Esophagus (tissue), 2 donors: ENCODE results near the gene IZUMO2. TPM values are rescaled to one million over a fixed set of nuclear protein-coding genes. Genes with fewer than 3 reads are reported as not detected.

Source experiments
- H3K27ac ChIP-seq, 2 donors: one replicate each; pipeline ENCODE4 v1.5.1; 2013; ENCODE audit warnings: low read depth in 2 of 2, mild to moderate bottlenecking in 2 of 2, inconsistent platforms in 1 of 2, low read length in 1 of 2, moderate library complexity in 1 of 2
- H3K27me3 ChIP-seq, 2 donors: one replicate each; pipeline ENCODE4 v1.6.1; 2013; ENCODE audit warnings: low read length in 2 of 2, control low read depth in 1 of 2, mild to moderate bottlenecking in 1 of 2; ENCODE audit not compliant: insufficient read depth in 2 of 2, control insufficient read depth in 1 of 2
- H3K36me3 ChIP-seq, 2 donors: one replicate each; pipeline ENCODE4 v1.6.1; 2013; ENCODE audit warnings: low read length in 1 of 2; ENCODE audit not compliant: control insufficient read depth in 2 of 2, insufficient read depth in 2 of 2
- H3K4me1 ChIP-seq, 2 donors: one replicate each; pipeline ENCODE4 v1.6.1; 2013; ENCODE audit warnings: low read length in 1 of 2; ENCODE audit not compliant: control insufficient read depth in 2 of 2, insufficient read depth in 2 of 2
- H3K4me3 ChIP-seq, 2 donors: one replicate each; pipeline ENCODE4 v1.5.1; 2013; ENCODE audit warnings: low read length in 2 of 2, mild to moderate bottlenecking in 2 of 2, low read depth in 1 of 2, moderate library complexity in 1 of 2
- H3K9me3 ChIP-seq, 2 donors: one replicate each; pipeline ENCODE4 v1.6.1; 2013; ENCODE audit warnings: mild to moderate bottlenecking in 2 of 2, low read depth in 1 of 2, low read length in 1 of 2, moderate library complexity in 1 of 2; ENCODE audit not compliant: control insufficient read depth in 2 of 2, insufficient read depth in 1 of 2
- WGBS, 2 donors: extraction: QIAGEN DNeasy Blood & Tissue Kit; methylation state at CpG; one replicate each; pipeline ENCODE4 v1.1.7; 2013; 5-methylcytosine and 5-hydroxymethylcytosine counted together
- polyA plus RNA-seq, 2 donors: library from polyadenylated mRNA; stranded (reverse); fragments of 200-250 nt; gene quantifications; one replicate each; pipeline ENCODE4 v1.2.3, GENCODE V29; 2013
- donor health status: healthy with polysubstance abuse.
- donor health status: Bipolar disorder and iron deficiency.

The IZUMO2 gene
- polyA plus RNA-seq, 2 donors: not detected

DNA sequence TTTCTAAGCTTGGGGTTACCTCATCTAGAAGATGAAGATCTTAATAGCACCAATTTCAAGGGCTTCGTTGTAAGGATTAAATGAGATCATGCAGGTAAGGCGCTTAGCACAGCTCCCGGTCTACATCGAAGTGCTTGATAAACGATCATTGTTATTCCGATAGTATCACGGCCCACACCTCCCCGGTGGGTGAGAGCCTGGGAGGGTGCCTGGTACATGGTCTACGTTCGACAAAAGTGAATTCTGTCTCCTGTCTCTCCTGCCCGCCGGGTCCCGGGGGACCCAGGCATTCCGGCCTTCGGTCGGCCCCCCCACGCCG lies 39.8 kb upstream of the IZUMO2 start:
- Histone ChIP-seq H3K27ac (no peak overlapping the region), H3K9me3 (no peaks in the 10 kb centered on the region), H3K4me1 (peaks cover 2 to 4% of the 10 kb centered on the region in 2 donors), H3K36me3 (no peaks in the 10 kb centered on the region), H3K27me3 (peaks cover 0 to 10% of the 10 kb centered on the region in 2 donors), H3K4me3 (peak overlapping the region in 1 of 2 donors; percentile 20)
- 11 to 18% methylated on average over 18 of the region's 18 CpGs for WGBS, 2 donors

- Histone ChIP-seq H3K4me1 (peaks cover 2 to 4% of the 10 kb centered on the region in 2 donors), H3K4me3 (no peak overlapping the region), H3K36me3 (no peaks in the 10 kb centered on the region), H3K9me3 (no peaks in the 10 kb centered on the region), H3K27ac (no peak overlapping the region), H3K27me3 (peaks cover 0 to 10% of the 10 kb centered on the region in 2 donors)
- 81 to 88% methylated on average over 3 of the region's 3 CpGs for whole genome bisulfite sequencing, 2 donors
These were observed 39.3 kb upstream of the IZUMO2 start for GRCh38 chr19:50202386-50202785.

DNA sequence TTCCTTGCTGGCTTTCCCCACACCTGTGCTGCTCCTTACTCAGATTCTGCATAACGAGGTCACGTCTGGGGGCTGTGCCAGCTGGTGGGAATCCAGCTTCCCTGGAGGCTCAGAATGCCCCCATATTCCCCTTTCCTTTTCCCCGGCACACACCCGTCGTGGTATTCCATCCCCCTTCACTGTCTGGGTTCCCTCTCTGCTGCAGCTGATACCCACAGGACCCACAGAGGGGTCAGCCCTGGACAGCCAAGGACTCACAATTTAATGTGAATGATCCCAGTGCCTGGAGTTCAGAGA lies 36.1 kb upstream of the IZUMO2 start:
- 3 to 10% methylated on average over 5 of the region's 5 CpGs for WGBS, 2 donors

DNA sequence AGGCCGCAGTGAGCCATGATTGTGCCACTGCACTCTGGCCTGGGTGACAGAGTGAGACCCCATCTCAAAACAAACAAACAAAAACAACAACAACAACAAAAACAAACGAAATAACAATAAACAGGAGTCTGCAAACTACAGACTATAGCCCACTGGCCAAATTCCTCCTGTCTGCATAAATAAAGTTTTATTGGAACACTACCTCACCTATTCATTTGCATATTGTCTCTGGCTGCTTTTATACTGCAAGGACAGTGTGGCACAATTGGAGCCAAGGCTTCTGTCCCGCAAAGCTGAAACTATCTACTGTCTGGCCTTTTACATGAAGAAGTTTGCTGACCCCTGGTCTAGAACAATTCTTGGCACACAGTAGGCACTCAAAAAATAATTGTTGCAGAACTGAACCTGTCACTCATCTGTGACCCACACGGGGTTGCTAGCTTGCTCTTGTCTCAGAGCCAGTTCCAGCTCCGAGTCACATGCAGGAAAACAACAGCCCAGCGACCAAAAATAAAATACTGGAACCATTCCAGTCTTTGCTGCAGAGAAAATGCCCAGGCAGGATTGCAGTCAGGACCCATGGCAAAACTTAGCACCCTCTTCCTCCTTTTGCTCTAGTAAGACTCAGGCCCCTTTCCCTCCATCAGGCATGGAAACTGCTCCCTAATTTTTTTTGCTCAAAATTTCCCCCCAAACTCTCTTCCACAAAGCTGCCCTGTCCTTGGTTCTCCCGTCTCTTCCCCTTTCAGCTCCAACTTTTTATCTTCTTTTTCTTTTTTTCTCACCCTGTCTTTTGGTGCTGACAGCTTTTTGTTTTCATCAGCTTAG lies 35.6 kb upstream of the IZUMO2 start:
- H3K27ac ChIP-seq: no peak overlapping the region
- H3K4me1 ChIP-seq: peaks cover 0 to 2% of the 10 kb centered on the region in 2 donors
- no peaks in the 10 kb centered on the region for H3K9me3 ChIP-seq
- peaks cover 0 to 7% of the 10 kb centered on the region in 2 donors for H3K27me3 ChIP-seq
- no peak overlapping the region for H3K4me3 ChIP-seq
- 32 to 34% methylated on average over 7 of the region's 7 CpGs for WGBS, 2 donors
- no peaks in the 10 kb centered on the region for H3K36me3 ChIP-seq

More for the DNA sequence above, 36.1 kb upstream of the IZUMO2 start:
- Histone ChIP-seq H3K27ac (no peak overlapping the region), H3K4me3 (no peak overlapping the region), H3K36me3 (no peaks in the 10 kb centered on the region), H3K9me3 (no peaks in the 10 kb centered on the region), H3K27me3 (peaks cover 0 to 10% of the 10 kb centered on the region in 2 donors), H3K4me1 (peaks cover 0 to 4% of the 10 kb centered on the region in 2 donors)

DNA sequence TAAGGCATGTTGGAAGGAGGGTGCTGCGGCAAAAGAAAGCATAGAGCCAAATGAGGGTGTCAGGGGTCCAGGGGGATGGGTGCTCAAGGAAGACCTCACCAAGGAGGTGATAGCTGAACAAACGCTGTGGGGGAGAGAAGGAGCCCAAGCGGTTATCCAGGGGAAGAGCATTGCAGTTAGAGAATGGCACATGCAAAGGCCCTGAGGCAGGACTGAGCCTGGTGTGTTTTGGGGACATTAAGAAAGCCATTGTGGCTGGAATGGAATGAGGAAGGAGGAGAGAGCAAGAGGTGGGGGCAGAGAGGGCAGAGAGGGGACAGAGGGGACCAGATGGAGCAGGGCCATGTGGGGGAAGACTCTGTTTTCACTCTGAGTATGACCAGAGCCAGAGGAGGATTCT lies 34.3 kb upstream of the IZUMO2 start:
- no peaks in the 10 kb centered on the region for H3K27me3 ChIP-seq
- 68 to 76% methylated on average over 3 of the region's 3 CpGs for WGBS, 2 donors
- peaks cover 0 to 4% of the 10 kb centered on the region in 2 donors for H3K9me3 ChIP-seq
- no peaks in the 10 kb centered on the region for H3K4me1 ChIP-seq
- no peaks in the 10 kb centered on the region for H3K36me3 ChIP-seq
- H3K27ac ChIP-seq: no peak overlapping the region
- no peak overlapping the region for H3K4me3 ChIP-seq

DNA sequence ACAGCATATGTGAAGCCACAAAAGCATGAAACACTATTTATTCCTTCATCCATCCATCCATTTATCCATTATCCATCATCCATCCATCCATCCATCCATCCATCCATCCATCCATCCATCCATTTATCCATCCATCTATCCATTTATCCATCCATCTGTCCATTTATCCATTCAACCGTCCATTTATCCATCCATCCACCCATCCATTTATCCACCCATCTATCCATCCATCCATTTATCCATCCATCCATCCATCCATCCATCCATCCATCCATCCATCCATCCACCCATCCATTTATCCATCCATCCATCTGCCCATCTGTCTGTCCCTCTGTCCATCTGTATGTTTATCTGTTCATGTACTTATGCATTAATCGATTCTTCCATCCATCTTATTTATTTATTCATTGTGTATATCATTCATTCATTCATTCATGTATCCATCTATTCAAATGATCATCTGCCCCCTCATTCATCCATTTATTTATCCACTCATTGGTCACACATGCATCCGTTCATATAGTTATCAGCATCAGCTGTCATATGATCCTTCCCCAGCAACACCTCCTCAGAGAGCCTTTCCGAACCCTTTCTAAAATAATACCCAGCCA lies 33.3 kb upstream of the IZUMO2 start:
- Histone ChIP-seq H3K9me3 (peaks cover 0 to 4% of the 10 kb centered on the region in 2 donors), H3K4me1 (no peaks in the 10 kb centered on the region), H3K4me3 (no peak overlapping the region), H3K27me3 (no peaks in the 10 kb centered on the region), H3K36me3 (no peaks in the 10 kb centered on the region), H3K27ac (no peak overlapping the region)
- WGBS, 2 donors: 71 to 88% methylated on average over 4 of the region's 4 CpGs

DNA sequence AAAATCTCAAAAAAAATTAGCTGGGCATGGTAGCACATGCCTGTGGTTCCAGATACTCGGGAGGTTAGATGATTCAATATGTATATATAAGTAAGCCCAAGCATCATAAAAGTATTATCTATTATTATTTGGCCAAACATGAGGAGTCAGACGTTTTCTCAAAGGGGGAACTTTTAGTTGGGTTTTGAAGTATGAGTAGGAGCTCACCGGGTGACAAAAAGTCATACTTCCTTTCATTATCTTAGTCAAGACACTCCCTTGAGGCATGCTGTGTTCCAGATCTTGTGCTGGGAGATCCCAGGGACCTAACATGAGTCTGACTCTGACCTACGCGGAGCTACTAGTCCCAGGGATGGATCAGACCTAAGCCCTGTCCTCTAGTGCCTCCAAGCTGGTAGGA lies 32.1 kb upstream of the IZUMO2 start:
- Histone ChIP-seq H3K4me1 (no peaks in the 10 kb centered on the region), H3K36me3 (no peaks in the 10 kb centered on the region), H3K9me3 (peaks cover 0 to 4% of the 10 kb centered on the region in 2 donors), H3K27me3 (no peaks in the 10 kb centered on the region), H3K27ac (no peak overlapping the region), H3K4me3 (no peak overlapping the region)
- WGBS, 2 donors: 62 to 70% methylated on average over 5 of the region's 5 CpGs

DNA sequence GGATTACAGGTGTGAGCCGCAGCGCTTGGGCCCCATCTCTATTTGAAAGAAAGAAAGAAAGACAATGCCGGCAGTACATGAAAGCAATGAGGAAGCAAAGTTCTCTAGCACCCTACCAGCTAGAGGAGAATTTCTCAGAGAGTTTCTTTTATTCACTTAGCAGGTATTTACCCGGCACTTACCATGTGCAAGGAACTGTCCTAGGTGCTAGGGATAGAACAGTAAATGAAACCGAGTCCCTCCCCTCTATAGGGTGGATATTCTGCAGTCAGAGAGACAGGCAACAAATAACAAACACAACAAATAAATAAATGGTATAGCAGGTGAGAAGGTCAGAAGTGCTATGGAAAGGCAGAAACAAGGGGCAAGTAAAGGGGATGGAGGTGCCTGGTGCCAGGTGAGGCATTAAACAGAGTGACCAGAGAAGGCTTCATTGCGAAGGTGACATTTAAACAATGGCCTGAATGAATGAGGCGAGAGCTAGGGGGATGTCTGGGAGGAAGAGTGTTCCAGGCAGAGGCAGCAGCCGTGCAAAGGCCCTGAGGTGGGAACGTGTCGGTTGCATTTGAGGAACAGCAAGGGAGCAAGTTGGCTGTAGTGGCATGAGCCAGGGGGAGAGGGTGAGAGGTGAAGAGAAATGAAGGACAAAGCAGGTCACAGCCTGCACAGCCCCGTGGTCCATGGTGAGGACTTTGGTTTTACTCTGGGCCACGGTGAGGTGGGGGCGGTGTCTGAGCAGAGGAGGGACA lies 29.6 kb upstream of the IZUMO2 start:
- no peaks in the 10 kb centered on the region for H3K27me3 ChIP-seq
- H3K4me3 ChIP-seq: no peak overlapping the region
- H3K9me3 ChIP-seq: peaks cover 3 to 6% of the 10 kb centered on the region in 2 donors
- no peaks in the 10 kb centered on the region for H3K36me3 ChIP-seq
- H3K4me1 ChIP-seq: peaks cover 0 to 2% of the 10 kb centered on the region in 2 donors
- no peak overlapping the region for H3K27ac ChIP-seq
- 67 to 68% methylated on average over 13 of the region's 13 CpGs for WGBS, 2 donors

DNA sequence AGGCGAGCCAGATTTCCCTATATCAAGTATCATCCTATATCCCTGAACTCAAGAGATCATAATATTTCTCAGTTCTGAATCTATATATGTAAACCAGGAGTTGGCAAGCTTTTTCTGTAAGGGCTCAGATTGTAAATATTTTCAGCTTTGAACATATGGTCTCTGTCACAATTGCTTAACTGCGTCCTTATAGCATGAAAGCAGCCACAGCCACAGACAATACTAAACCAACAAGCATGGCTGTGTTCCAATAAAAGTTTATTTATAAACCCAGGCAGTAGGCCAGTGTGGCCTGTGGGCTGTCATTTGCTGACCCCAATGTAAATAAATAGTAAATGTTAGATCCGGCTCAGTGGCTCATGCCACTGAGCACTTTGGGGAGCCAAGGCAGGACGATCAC lies 28.1 kb upstream of the IZUMO2 start:
- no peak overlapping the region for H3K4me3 ChIP-seq
- H3K36me3 ChIP-seq: no peaks in the 10 kb centered on the region
- peaks cover 0 to 2% of the 10 kb centered on the region in 2 donors for H3K4me1 ChIP-seq
- 39 to 45% methylated on average over 4 of the region's 4 CpGs for WGBS, 2 donors
- H3K27ac ChIP-seq: no peak overlapping the region
- no peaks in the 10 kb centered on the region for H3K27me3 ChIP-seq
- H3K9me3 ChIP-seq: peaks cover 3 to 6% of the 10 kb centered on the region in 2 donors
